Mesenchymal stem cell (in vitro differentiated cells and primary cell): ENCODE data around the gene UBAP2.

ENCODE experiments used
- DNase-seq: peaks from one replicate; pipeline ENCODE4 v3.0.0-alpha.2; 2013
- H2AFZ ChIP-seq: one replicate; pipeline ENCODE4 v1.6.1; 2013; ENCODE audit warnings: low read depth, mild to moderate bottlenecking, control low read depth, inconsistent platforms, low read length, moderate library complexity
- H2AK5ac ChIP-seq: 2 replicates; pipeline ENCODE4 v1.6.1; 2013; ENCODE audit warnings: low read length, moderate library complexity, mild to moderate bottlenecking, inconsistent platforms; ENCODE audit not compliant: severe bottlenecking
- H2BK120ac ChIP-seq: one replicate; pipeline ENCODE4 v1.6.1; 2013; ENCODE audit warnings: low read depth, mild to moderate bottlenecking, inconsistent platforms, low read length, moderate library complexity
- H2BK12ac ChIP-seq, 2 experiments: one replicate each; pipeline ENCODE4 v1.6.1; 2013; ENCODE audit warnings: inconsistent platforms in 2 of 2, low read length in 2 of 2, mild to moderate bottlenecking in 2 of 2, moderate library complexity in 2 of 2, control low read depth in 1 of 2
- H2BK15ac ChIP-seq: one replicate; pipeline ENCODE4 v1.6.1; 2013; ENCODE audit warnings: mild to moderate bottlenecking, low read depth, inconsistent platforms; ENCODE audit not compliant: poor library complexity, severe bottlenecking
- H2BK5ac ChIP-seq: 2 replicates; pipeline ENCODE4 v1.6.1; 2013; ENCODE audit warnings: low read depth, mild to moderate bottlenecking, low read length, control low read depth, inconsistent platforms; ENCODE audit not compliant: poor library complexity, severe bottlenecking
- H3K14ac ChIP-seq, 2 experiments: one replicate each; pipeline ENCODE4 v1.6.1; 2013; ENCODE audit warnings: inconsistent platforms in 2 of 2, low read length in 2 of 2, control low read depth in 1 of 2, mild to moderate bottlenecking in 1 of 2, moderate library complexity in 1 of 2
- H3K18ac ChIP-seq, 2 experiments: one replicate each; pipeline ENCODE4 v1.6.1; 2013; ENCODE audit warnings: inconsistent platforms in 2 of 2, low read length in 2 of 2, control low read depth in 1 of 2, low read depth in 1 of 2, mild to moderate bottlenecking in 1 of 2
- H3K23ac ChIP-seq, 2 experiments: one replicate each; pipeline ENCODE4 v1.6.1; 2013; ENCODE audit warnings: inconsistent platforms in 2 of 2, low read length in 2 of 2, mild to moderate bottlenecking in 2 of 2, moderate library complexity in 2 of 2, control low read depth in 1 of 2
- H3K27ac ChIP-seq: 2 replicates; pipeline ENCODE4 v1.5.1; 2013; ENCODE audit warnings: mild to moderate bottlenecking, moderate library complexity, low read length, control low read depth, inconsistent platforms; ENCODE audit not compliant: poor library complexity, severe bottlenecking
- H3K27me3 ChIP-seq, 2 experiments: 2 replicates each; pipeline versions ENCODE4 v1.6.1 to v1.7.0; 2013; ENCODE audit warnings: low read length in 2 of 2, mild to moderate bottlenecking in 2 of 2, moderate library complexity in 2 of 2, control low read depth in 1 of 2, inconsistent platforms in 1 of 2; ENCODE audit not compliant: control insufficient read depth in 1 of 2, insufficient read depth in 1 of 2
- H3K36me3 ChIP-seq, 2 experiments: 2 replicates each; pipeline versions ENCODE4 v1.6.1 to v1.7.0; 2013; ENCODE audit warnings: low read length in 2 of 2, control low read depth in 1 of 2, inconsistent platforms in 1 of 2, low read depth in 1 of 2, mild to moderate bottlenecking in 1 of 2; ENCODE audit not compliant: insufficient read depth in 2 of 2, control insufficient read depth in 1 of 2
- H3K4ac ChIP-seq, 2 experiments: one replicate each; pipeline ENCODE4 v1.6.1; 2013; ENCODE audit warnings: inconsistent platforms in 2 of 2, low read length in 2 of 2, mild to moderate bottlenecking in 2 of 2, moderate library complexity in 2 of 2, control low read depth in 1 of 2, low read depth in 1 of 2
- H3K4me1 ChIP-seq: 2 replicates; pipeline ENCODE4 v1.6.1; 2013; ENCODE audit warnings: low read depth, low read length, control low read depth; ENCODE audit not compliant: control insufficient read depth, insufficient read depth
- H3K4me2 ChIP-seq: 2 replicates; pipeline ENCODE4 v1.6.1; 2013; ENCODE audit warnings: low read length, mild to moderate bottlenecking, inconsistent platforms; ENCODE audit not compliant: poor library complexity, severe bottlenecking
- H3K4me3 ChIP-seq, 2 experiments: 2 replicates each; pipeline versions ENCODE4 v1.5.1 to v1.7.0; 2013; ENCODE audit warnings: low read length in 2 of 2, mild to moderate bottlenecking in 2 of 2, control low read depth in 1 of 2, low read depth in 1 of 2; ENCODE audit not compliant: insufficient read depth in 1 of 2
- H3K79me1 ChIP-seq: replicated peaks from 2 replicates; pipeline ENCODE4 v1.6.1; 2013; ENCODE audit warnings: mild to moderate bottlenecking, control low read depth, low read length, inconsistent platforms; ENCODE audit not compliant: poor library complexity, severe bottlenecking
- H3K9ac ChIP-seq: 2 replicates; pipeline ENCODE4 v1.7.0; 2013; ENCODE audit warnings: mild to moderate bottlenecking, low read length, moderate library complexity
- H3K9me3 ChIP-seq: 2 replicates; pipeline ENCODE4 v1.7.0; 2013; ENCODE audit warnings: mild to moderate bottlenecking, low read length; ENCODE audit not compliant: control insufficient read depth
- H4K8ac ChIP-seq: one replicate; pipeline ENCODE4 v1.6.1; 2013; ENCODE audit warnings: inconsistent platforms, mild to moderate bottlenecking, low read length, moderate library complexity
- H4K91ac ChIP-seq: one replicate; pipeline ENCODE4 v1.6.1; 2013; ENCODE audit warnings: mild to moderate bottlenecking, low read length, inconsistent platforms
- WGBS: methylation state at CpG from one replicate; pipeline ENCODE4 v1.1.7; 2013; ENCODE audit warnings: mixed read lengths; 5-methylcytosine and 5-hydroxymethylcytosine counted together

The UBAP2 gene

GRCh38 chr9:34032631-34033030 lies 16.1 kb downstream of the UBAP2 start:
- Histone ChIP-seq H3K4me3 (no peak overlapping the region), H3K9me3 (no peaks in the 10 kb centered on the region), H3K9ac (no peak overlapping the region), H2AFZ (no peak overlapping the region), H4K8ac (no peak overlapping the region), H3K4me1 (peaks cover 6% of the 10 kb centered on the region), H4K91ac (no peak overlapping the region), H3K27ac (no peak overlapping the region), H3K18ac (no peak overlapping the region), H3K14ac (no peak overlapping the region), H3K23ac (no peak overlapping the region), H3K4ac (no peak overlapping the region), H2BK15ac (no peak overlapping the region), H3K4me2 (no peak overlapping the region), H3K27me3 (no peaks in the 10 kb centered on the region), H2BK5ac (no peak overlapping the region), H2BK120ac (no peak overlapping the region), H2AK5ac (no peak overlapping the region), H2BK12ac (no peak overlapping the region), H3K79me1 (no peaks in the 10 kb centered on the region), H3K36me3 (peaks cover 18 to 22% of the 10 kb centered on the region in 2 experiments)
- no peak for DNase-seq
- WGBS = 97% methylated on average over 7 of the region's 7 CpGs

GRCh38 chr9:34027845-34028574 lies 20.7 kb downstream of the UBAP2 start:
- Histone ChIP-seq H3K27me3 (no peaks in the 10 kb centered on the region), H3K4me1 (peaks cover 4% of the 10 kb centered on the region), H3K9me3 (no peaks in the 10 kb centered on the region), H2BK15ac (no peak overlapping the region), H3K27ac (no peak overlapping the region), H2AFZ (no peak overlapping the region), H2BK120ac (no peak overlapping the region), H3K4ac (no peak overlapping the region), H3K4me3 (no peak overlapping the region), H3K14ac (no peak overlapping the region), H3K36me3 (peaks cover 18 to 23% of the 10 kb centered on the region in 2 experiments), H3K4me2 (no peak overlapping the region), H4K91ac (no peak overlapping the region), H2AK5ac (no peak overlapping the region), H2BK5ac (no peak overlapping the region), H3K23ac (no peak overlapping the region), H2BK12ac (no peak overlapping the region), H3K18ac (no peak overlapping the region), H3K79me1 (no peaks in the 10 kb centered on the region), H3K9ac (no peak overlapping the region), H4K8ac (no peak overlapping the region)
- no peak for DNase-seq
- WGBS = 96% methylated on average over 10 of the region's 11 CpGs

GRCh38 chr9:34025811-34026210 lies 22.9 kb downstream of the UBAP2 start:
- H2BK12ac ChIP-seq = no peak overlapping the region
- no peak overlapping the region for H2BK15ac ChIP-seq
- H3K36me3 ChIP-seq = peaks cover 7 to 13% of the 10 kb centered on the region in 2 experiments
- H3K4me3 ChIP-seq = no peak overlapping the region
- H3K27me3 ChIP-seq = no peaks in the 10 kb centered on the region
- no peak overlapping the region for H3K27ac ChIP-seq
- 96% methylated on average over 5 of the region's 5 CpGs for WGBS
- no peak overlapping the region for H4K91ac ChIP-seq
- peaks cover 2% of the 10 kb centered on the region for H3K4me1 ChIP-seq
- H3K14ac ChIP-seq = no peak overlapping the region
- H3K4me2 ChIP-seq = no peak overlapping the region
- H2BK120ac ChIP-seq = no peak overlapping the region
- H2BK5ac ChIP-seq = no peak overlapping the region
- H2AK5ac ChIP-seq = no peak overlapping the region
- H3K9me3 ChIP-seq = no peaks in the 10 kb centered on the region
- no peak for DNase-seq
- no peak overlapping the region for H3K4ac ChIP-seq
- H2AFZ ChIP-seq = no peak overlapping the region
- H3K23ac ChIP-seq = no peak overlapping the region
- H3K79me1 ChIP-seq = no peaks in the 10 kb centered on the region
- no peak overlapping the region for H3K18ac ChIP-seq
- no peak overlapping the region for H4K8ac ChIP-seq
- no peak overlapping the region for H3K9ac ChIP-seq

- H3K9me3 ChIP-seq = no peaks in the 10 kb centered on the region
- no peak overlapping the region for H3K23ac ChIP-seq
- H3K36me3 ChIP-seq = peaks cover 8 to 13% of the 10 kb centered on the region in 2 experiments
- H2BK12ac ChIP-seq = no peak overlapping the region
- H3K4ac ChIP-seq = no peak overlapping the region
- H3K4me3 ChIP-seq = no peak overlapping the region
- H4K91ac ChIP-seq = no peak overlapping the region
- no CpG with 5 or more reads among the region's 1 CpG for WGBS
- H3K14ac ChIP-seq = no peak overlapping the region
- no peaks in the 10 kb centered on the region for H3K27me3 ChIP-seq
- H3K27ac ChIP-seq = no peak overlapping the region
- H2AK5ac ChIP-seq = no peak overlapping the region
- no peak overlapping the region for H2BK15ac ChIP-seq
- no peak overlapping the region for H2BK5ac ChIP-seq
- no peak overlapping the region for H3K18ac ChIP-seq
- no peak for DNase-seq
- no peak overlapping the region for H4K8ac ChIP-seq
- no peak overlapping the region for H3K9ac ChIP-seq
- H3K79me1 ChIP-seq = no peaks in the 10 kb centered on the region
- H3K4me1 ChIP-seq = peaks cover 1% of the 10 kb centered on the region
- no peak overlapping the region for H3K4me2 ChIP-seq
- H2AFZ ChIP-seq = no peak overlapping the region
- no peak overlapping the region for H2BK120ac ChIP-seq
Observed at GRCh38 chr9:34025062-34025461, 23.6 kb downstream of the UBAP2 start.
